HG03139 (cell line): ENCODE results near the gene ARHGEF3.

Experiments used
- ATAC-seq: cut with Tn5 transposase; IDR thresholded peaks from one replicate; pipeline ENCODE4 v1.9.1; 2021; ENCODE audit not compliant: unreplicated experiment

Gene ARHGEF3

DNA sequence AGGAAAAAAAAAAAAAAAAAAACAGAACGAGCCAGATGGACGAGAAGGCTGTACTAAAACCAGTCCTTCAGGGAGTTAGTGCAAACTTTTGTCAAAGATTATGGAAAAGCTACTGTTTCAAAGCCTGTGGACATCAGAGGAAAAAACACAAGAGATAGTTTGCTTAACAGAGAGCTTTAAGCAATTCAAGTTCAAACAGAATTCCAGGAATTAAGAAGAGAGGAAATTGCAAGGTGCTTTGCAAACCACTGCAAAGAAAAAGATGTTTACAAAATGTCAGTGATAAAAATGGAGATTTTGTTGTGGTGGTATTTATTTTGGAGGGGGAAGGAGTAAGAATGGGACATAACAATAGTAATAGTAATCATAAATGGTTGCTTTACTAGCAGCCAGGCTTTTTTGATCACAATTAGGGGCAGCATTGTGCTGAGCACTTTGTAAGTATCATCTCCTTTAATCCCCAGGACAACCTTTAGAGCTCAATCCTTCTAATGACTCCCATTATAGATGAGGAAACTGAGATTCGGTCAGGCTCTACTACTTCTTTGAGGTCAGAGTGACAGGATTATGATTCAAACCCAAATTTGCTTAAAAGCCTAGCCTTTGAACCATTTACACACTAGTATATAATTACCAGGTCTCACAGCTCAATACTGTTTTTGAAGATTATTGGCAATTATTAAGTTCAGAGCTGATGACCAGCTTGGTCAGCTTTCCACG lies 22.4 kb upstream of the ARHGEF3 start:
- ATAC-seq: no peak

DNA sequence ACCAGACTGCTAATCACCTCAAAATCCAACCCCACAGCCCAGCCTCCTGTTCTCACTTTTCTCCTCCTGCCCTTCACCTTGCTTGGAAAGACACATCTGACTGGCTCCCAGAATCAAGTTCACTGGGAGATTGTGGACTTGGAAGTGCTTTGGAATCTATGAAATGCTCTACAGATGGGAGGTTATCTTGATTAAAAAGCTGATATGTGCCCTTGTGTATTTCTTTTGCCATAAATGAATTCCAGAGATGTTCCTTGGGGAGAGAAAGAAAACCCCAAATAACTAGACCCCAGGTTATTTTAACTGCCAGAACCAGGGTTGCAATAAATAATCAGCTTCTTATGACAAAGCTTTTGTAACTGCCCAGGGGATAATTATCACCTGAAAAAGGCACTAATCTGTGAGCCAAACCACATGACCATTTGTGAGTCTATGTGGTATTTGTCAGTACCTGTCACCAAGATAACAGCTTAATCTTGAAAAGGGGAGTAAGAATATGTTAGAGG lies 21.7 kb upstream of the ARHGEF3 start:
- no peak for ATAC-seq

GRCh38 chr3:56822501-56822900 lies 20.8 kb upstream of the ARHGEF3 start:
- ATAC-seq: no peak

- no peak for ATAC-seq
Measured at GRCh38 chr3:56819016-56819809, 17.5 kb upstream of the ARHGEF3 start.

DNA sequence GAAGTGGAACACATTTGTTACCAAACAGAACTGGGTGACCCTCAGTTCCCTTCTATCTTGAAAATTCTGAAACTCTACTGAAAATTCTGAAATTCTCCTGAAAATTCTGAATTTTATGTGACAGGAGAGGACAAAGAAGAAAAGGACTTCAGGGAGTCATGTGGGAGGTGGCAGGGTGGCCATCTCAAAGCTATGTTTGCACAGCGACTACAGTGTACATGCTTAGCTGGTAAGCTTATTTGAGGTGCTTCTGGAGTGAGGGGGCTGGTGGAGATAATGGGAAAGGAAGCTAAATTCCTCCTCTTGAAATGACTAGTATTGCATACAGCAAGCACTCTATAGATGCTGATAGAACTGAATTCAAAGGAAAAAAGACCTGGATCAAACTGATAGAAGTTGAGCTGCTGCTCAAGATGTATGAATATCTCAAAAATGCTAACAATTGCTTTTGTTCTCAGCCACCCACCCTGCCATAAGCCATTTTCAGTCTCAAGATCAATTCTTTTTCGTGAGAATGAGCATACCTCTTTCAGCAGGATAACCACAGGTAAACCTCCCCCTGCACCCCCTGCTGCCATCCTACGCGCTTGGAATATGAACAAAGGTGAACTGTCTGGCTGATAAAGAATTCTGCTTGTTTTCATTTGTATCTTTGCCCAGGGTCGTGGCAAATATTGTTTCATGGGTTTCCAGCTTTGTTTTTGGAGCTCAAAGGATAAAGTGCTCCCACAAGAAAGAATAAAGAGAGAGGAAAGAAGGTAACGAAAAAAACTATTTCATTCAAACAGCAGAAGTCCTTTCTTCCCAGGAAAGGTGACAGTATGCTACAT lies 16.6 kb upstream of the ARHGEF3 start:
- ATAC-seq: no peak

- no peak for ATAC-seq
Measured at GRCh38 chr3:56817646-56818045, 15.9 kb upstream of the ARHGEF3 start.

DNA sequence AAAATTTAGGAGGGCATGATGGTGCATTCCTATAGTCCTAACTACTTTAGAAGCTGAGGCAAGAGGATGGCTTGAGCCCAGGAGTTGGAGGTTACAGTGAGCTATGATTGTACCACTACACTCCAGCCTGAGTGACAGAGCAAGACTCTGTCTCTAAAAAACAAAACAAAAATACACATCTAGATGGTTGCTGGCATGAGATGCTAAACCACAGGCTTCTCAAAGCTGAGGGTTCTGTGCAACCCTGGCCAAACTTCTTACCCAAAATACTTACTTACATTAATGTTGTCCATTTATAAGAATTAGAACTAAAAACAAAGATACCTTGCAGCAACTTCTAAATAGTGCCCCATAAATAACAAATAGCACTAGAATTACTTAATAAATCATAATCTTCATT lies 14.3 kb upstream of the ARHGEF3 start:
- no peak for ATAC-seq

- ATAC-seq: no peak
Measured at GRCh38 chr3:56815589-56815988, 13.8 kb upstream of the ARHGEF3 start.

GRCh38 chr3:56813653-56813960 lies 11.9 kb upstream of the ARHGEF3 start:
- no peak for ATAC-seq

DNA sequence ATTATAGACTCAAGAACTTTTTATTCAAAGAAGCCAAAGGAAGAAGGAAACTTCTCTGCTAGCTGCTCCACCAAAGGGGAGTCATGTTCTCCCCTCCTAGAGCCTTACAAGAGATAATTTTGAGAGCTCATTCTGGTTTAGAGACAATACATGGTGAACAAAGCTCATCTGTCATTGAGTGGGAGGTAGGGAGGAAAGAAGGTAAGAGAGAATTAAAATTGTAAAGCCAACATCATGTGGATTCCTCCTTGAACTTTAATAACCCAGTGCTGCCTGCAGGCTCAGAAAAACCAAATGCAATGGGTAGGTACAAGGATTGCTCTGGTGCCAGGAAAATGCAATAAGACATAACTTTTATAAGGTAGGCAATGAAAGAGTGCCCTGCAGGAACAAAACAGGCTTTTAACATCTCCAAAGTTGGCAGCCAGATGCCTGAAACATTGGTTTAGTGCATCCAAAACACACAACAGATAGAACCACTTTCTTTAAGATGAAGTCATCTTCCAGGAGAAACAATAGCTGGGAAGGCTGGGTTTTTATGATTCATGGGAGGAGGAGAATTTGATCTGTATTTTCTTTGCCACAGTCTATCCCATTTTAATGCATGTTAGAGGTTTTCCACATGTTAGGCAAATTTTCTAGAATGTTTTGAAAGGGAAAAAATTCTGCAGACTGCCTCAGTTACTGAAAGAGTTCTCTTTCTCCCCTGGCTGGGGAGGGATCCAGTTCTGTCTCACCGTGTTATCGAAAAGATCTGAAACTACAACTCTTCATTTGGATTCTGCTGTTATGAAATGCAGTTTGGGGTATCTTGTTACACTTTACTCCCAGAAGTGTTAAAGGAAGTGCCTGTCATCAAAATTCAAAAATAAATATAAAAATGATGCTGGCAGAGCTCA lies 11.3 kb upstream of the ARHGEF3 start:
- no peak for ATAC-seq

- ATAC-seq: no peak
Measured at GRCh38 chr3:56811546-56812202, 9.9 kb upstream of the ARHGEF3 start.

- ATAC-seq: no peak
Measured at GRCh38 chr3:56810577-56811545, 9.1 kb upstream of the ARHGEF3 start.

- ATAC-seq: no peak
Measured at GRCh38 chr3:56806407-56806806, 4.7 kb upstream of the ARHGEF3 start.

DNA sequence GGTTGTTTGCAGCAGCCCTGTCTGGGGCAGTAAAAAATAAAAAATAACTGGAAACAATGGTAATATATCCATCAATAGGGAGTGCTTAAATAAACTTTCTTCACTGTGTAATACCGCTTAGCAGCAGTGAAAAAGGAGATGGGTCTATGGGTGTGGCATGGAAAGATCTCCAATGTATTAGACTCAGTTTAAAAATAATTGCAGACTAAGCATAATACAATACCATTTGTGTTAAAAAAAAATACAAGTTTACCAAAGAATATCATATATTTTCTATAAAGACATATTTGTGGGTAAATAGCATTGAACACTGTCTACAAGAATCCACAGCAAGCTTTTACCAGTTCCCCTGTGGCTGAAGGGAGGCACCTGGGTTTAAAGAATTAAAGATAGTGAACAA lies 1.0 kb upstream of the ARHGEF3 start:
- ATAC-seq: no peak

GRCh38 chr3:56802378-56802745 lies 613 bp upstream of the ARHGEF3 start:
- ATAC-seq: no peak

DNA sequence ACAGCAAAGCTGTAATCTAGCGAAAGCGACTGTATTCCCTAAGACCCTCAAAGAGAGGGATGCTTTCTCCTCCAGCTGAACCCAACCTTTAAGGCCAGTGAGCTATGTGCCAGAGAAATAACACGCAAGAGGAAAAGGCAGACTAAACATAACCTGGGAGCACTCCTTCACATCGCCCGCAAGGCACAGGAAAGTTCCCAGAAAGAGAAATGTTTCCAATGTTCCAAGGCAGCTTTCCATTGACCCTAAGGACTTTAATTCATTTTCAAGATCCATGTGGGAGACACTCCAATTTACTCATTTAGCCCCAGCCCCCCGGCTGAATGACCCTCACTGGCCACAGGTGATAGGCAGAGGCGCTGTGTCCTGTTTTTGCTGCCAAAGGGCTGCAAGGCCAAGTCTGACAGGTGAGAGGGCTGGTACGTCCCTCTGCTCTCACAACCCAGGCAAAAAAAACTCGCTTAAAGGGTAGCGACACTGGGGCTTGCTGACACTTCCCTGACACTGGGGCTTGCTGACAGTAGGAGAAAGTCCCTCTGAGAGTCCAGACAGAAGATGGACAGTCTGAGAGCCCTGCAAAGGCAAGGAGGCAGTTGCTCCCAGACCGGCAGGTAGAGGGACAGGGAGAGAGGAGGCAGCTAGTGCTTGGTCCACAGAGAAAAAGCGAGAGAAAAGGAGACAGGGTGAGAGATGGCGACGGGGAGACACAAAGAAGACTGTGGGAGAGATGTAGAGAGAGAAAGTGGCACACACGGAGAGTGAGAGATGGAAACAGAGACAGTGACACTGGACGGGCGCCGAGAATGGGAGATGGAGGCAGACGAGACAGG lies 702 bp downstream of the ARHGEF3 start:
- no peak for ATAC-seq

DNA sequence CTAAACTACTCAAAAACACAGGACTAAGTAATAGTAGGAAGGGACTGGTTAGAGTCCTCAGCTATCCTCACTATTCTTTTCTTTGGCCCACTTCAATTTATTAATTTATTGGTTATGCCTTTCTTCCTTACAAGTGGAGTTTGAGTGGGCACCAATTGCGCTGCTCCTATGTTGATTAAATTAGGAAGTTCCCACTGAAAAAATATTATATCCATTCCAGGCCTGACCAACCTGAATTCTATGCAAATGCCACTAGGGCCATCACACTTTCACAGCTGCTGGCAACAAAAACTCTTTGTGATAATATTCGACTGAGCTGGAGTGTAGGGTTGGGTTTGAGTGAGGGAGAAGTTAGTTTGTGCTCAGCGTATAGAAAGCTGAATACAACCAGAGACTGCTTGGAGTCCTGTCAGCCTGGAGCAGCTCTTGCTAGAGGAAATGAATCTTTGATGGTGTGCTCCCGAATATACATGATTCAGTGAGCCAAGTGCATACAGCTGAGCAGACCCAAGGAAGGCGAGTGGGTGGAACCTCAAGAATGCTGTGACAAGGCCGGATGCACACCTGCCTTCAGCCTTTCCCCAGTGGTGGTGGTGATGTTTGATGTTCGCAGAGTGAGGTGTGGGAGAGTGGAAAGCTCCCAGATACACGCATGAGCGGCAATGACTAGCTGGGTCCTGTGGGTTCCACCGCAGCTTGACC lies 1.5 kb downstream of the ARHGEF3 start:
- no peak for ATAC-seq
